ENCODE measurements around the gene MGAT4D.

Gene MGAT4D

GRCh38 chr4:140504261-140504660 is 6.2 kb upstream of the MGAT4D start:
- H3K4me3 ChIP-seq (replicated peaks; ENCODE audit: low read depth, low read length): no peak overlapping the region
- DNase-seq (ENCODE audit: extremely low read depth, low read depth): no peak
- TF ChIP-seq, protein P1, sequence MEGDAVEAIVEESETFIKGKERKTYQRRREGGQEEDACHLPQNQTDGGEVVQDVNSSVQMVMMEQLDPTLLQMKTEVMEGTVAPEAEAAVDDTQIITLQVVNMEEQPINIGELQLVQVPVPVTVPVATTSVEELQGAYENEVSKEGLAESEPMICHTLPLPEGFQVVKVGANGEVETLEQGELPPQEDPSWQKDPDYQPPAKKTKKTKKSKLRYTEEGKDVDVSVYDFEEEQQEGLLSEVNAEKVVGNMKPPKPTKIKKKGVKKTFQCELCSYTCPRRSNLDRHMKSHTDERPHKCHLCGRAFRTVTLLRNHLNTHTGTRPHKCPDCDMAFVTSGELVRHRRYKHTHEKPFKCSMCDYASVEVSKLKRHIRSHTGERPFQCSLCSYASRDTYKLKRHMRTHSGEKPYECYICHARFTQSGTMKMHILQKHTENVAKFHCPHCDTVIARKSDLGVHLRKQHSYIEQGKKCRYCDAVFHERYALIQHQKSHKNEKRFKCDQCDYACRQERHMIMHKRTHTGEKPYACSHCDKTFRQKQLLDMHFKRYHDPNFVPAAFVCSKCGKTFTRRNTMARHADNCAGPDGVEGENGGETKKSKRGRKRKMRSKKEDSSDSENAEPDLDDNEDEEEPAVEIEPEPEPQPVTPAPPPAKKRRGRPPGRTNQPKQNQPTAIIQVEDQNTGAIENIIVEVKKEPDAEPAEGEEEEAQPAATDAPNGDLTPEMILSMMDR (IDR thresholded peaks at IDR 0.05; ENCODE audit: low read depth, low read length, missing control alignments): no peak

GRCh38 chr4:140499391-140499790 is 1.3 kb upstream of the MGAT4D start:
- TF ChIP-seq, protein P1 (IDR thresholded peaks at IDR 0.05; ENCODE audit: low read depth, low read length, missing control alignments): no peak
- no peak overlapping the region for H3K4me3 ChIP-seq (replicated peaks; ENCODE audit: low read depth, low read length)
- no peak for DNase-seq (ENCODE audit: extremely low read depth, low read depth)

DNA sequence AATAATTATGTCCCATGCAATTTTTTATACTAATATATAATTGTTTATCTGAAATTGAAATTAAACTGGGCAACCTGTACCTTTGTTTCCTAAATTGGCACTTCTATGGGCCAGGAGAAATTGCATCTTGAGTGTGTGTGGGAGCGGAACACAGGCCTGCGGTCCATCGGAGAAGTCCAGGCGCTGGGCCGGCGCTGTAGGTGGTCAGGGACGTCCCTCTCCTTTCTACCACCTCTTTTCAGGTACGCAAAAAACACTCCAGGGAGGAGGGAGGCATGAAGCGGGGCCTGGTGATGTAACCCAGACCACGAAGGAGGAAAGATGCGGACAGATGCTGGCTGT is 717 bp downstream of the MGAT4D start:
- no peak overlapping the region for H3K4me3 ChIP-seq (replicated peaks; ENCODE audit: low read depth, low read length)
- no peak for DNase-seq (ENCODE audit: extremely low read depth, low read depth)
- TF ChIP-seq, protein P1 (IDR thresholded peaks at IDR 0.05; ENCODE audit: low read depth, low read length, missing control alignments): no peak

DNA sequence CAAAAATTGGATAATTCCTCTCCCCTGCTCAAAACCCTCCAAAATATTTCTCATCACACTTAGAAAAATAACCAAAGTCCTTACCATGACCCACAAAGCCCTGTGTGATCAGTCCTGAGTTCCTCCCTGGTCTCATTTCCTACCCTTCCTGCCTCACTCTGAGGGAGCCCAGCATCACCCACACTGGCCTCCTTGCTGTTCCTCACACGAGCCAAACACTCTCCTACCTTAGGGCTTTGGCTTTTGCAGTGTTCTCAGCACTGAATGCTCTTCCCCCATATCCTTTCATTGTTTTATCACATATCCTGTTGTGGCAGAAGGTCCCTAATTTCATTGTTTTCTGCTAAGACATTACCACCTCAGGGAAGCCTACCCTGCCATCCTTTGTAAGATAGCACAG is 12.2 kb downstream of the MGAT4D start:
- DNase-seq (ENCODE audit: extremely low read depth, low read depth): no peak
- TF ChIP-seq, protein P1 (IDR thresholded peaks at IDR 0.05; ENCODE audit: low read depth, low read length, missing control alignments): no peak
- no peak overlapping the region for H3K4me3 ChIP-seq (replicated peaks; ENCODE audit: low read depth, low read length)

- no peak for DNase-seq (ENCODE audit: extremely low read depth, low read depth)
- TF ChIP-seq, protein P1 (IDR thresholded peaks at IDR 0.05; ENCODE audit: low read depth, low read length, missing control alignments): no peak
- no peak overlapping the region for H3K4me3 ChIP-seq (replicated peaks; ENCODE audit: low read depth, low read length)
Measured at GRCh38 chr4:140483445-140483844, 14.6 kb downstream of the MGAT4D start.

DNA sequence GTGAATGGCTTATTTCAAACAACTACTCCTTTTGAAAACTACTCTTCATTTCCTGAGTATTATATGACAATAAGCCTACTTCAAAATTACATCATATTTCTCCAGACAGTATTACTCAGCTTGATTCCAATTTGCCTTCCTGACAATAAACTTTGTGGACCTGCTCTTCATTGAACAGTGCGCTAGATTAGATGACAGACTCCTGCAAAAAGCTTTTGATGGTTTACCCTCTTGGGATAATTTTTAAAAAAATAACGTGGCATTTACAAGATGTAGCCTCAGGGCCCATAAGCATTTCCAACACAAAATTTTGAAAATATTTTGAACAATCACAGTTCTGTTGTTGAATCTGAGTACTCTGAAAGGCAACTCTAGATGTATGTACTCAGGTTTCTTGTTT is 25.9 kb downstream of the MGAT4D start:
- TF ChIP-seq, protein P1 (IDR thresholded peaks at IDR 0.05; ENCODE audit: low read depth, low read length, missing control alignments): no peak
- H3K4me3 ChIP-seq (replicated peaks; ENCODE audit: low read depth, low read length): no peak overlapping the region
- DNase-seq (ENCODE audit: extremely low read depth, low read depth): no peak
